NCI-H1105 (cell line): ENCODE results near the gene GRPR.
"Not testable (repeated sequence)": the region's sequence is repeated elsewhere in the genome, so short reads cannot be mapped to it uniquely, and the experiment has no call there.

Experiments
- DNase-seq: peaks from one replicate; lab custom pipeline; 2025; lab: John Stamatoyannopoulos, UW

The GRPR gene

GRCh38 chrX:16177260-16177659 lies 53.9 kb downstream of the GRPR start:
- DNase-seq, result no peak

- DNase-seq, result not testable (repeated sequence)
Measured at GRCh38 chrX:16183843-16184242, 60.5 kb downstream of the GRPR start.

GRCh38 chrX:16185725-16186136 lies 62.4 kb downstream of the GRPR start:
- DNase-seq, result no peak

GRCh38 chrX:16186380-16187007 lies 63.1 kb downstream of the GRPR start:
- no peak for DNase-seq

GRCh38 chrX:16187024-16187760 lies 63.8 kb downstream of the GRPR start:
- DNase-seq, result no peak

GRCh38 chrX:16188687-16189086 lies 65.3 kb downstream of the GRPR start:
- DNase-seq, result no peak

GRCh38 chrX:16191605-16192004 lies 68.2 kb downstream of the GRPR start:
- DNase-seq, result no peak

GRCh38 chrX:16196829-16197228 lies 73.5 kb downstream of the GRPR start:
- no peak for DNase-seq

- no peak for DNase-seq
Measured at GRCh38 chrX:16199343-16199742, 76.0 kb downstream of the GRPR start.

GRCh38 chrX:16202943-16203342 lies 79.6 kb downstream of the GRPR start:
- no peak for DNase-seq
